GM19193 (cell line): ENCODE results near the gene GCN1.

Source experiments
- POLR2A ChIP-seq: IDR thresholded peaks from 4 replicates; pipeline ENCODE4 v1.6.1; 2011; ENCODE audit not compliant: insufficient read depth, insufficient read length; ENCODE audit errors: extremely low read depth

GCN1 gene

DNA sequence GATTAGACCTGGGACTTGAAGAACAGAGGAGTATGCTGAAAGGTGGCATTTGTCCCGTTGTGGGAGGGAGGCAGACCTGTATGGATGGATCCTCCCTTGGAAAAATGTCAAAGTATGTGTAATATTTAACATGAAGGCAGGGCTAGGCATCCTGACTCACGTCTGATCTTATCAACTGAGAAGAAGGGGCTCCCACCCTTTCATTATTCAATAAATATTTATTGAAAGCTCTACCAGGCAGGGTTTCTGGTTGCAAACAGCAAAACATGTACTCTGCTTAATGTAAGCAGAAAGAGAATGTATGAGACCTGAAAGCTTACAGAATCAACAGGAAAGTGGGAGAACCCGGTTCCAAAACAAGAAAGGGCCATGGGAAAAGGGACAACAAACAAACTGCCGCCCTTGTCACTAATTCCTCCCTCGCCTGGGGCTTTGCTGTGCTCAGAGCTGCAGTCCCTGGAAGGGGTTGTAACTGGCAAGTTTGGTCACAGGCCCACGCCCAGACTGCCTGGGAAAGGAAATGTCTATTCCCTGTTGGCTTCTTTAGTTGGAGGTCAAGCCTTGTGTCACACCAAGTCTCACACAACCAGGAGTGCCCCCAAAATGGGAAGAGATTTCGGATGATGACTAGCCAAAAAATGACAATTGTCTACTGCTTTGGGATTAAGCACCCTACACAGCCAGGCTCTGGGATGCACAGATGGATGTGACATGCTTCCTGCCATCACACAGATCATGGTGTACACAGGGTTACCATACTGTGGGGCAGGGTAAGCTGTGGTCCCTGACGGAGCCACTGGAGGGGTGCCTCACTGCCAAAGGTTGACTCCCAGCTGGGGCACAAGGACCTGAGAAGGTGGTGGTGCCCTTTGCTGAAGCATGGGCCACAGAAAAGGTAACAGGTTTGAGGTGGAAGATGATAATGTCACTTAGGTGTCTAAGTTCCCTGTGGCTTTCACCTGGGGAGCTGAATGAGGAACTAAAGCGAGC lies 114.8 kb downstream of the GCN1 start:
- no peak for TF ChIP-seq POLR2A

DNA sequence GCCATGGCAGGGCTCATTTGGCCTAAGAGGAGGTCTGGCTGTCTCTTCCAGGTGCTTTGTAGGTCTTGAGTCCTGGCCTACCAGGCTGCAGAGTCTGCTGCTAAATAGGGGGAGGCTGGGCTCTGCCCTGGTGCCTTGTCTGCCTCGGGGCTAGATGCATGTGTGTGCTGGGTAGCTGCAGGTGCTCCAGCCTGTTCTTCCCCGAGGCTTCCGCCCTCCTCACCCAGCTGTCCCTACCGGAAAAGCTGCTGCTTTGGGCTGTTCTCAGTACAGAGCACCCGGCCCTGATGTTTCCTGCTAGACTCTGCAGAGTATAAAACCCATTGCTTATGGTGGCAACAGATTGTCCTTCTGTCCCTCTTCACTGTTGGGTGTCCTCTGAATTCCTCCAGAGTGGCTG lies 115.6 kb downstream of the GCN1 start:
- no peak for TF ChIP-seq POLR2A

DNA sequence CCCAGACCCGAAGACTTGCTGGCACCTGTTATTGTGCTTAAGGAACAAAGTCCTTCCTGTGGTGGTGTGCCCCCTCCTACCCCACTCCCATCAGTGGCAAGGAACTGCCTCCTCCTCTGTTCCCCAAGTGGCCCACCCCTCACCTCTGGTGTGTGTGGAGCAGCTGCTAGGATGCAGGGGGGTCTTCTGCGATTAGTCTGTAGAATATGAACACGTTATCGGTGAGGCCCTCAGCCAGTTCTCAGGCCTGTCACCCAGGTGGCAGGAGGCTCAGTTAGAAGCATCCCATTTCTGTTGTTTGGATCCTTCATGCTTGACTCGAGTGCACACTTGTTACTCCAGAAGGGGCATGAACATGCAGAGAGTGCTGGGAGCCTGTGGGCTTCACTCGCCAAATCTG lies 117.3 kb downstream of the GCN1 start:
- no peak for TF ChIP-seq POLR2A
